Limb (tissue), 2 donors: ENCODE results near the gene ANKRD6.

Experiments
- DNase-seq, 2 donors: peaks; one replicate each; pipeline ENCODE4 v3.0.0-alpha.2; 2016; ENCODE audit errors: extremely low spot score in 2 of 2

Gene ANKRD6

DNA sequence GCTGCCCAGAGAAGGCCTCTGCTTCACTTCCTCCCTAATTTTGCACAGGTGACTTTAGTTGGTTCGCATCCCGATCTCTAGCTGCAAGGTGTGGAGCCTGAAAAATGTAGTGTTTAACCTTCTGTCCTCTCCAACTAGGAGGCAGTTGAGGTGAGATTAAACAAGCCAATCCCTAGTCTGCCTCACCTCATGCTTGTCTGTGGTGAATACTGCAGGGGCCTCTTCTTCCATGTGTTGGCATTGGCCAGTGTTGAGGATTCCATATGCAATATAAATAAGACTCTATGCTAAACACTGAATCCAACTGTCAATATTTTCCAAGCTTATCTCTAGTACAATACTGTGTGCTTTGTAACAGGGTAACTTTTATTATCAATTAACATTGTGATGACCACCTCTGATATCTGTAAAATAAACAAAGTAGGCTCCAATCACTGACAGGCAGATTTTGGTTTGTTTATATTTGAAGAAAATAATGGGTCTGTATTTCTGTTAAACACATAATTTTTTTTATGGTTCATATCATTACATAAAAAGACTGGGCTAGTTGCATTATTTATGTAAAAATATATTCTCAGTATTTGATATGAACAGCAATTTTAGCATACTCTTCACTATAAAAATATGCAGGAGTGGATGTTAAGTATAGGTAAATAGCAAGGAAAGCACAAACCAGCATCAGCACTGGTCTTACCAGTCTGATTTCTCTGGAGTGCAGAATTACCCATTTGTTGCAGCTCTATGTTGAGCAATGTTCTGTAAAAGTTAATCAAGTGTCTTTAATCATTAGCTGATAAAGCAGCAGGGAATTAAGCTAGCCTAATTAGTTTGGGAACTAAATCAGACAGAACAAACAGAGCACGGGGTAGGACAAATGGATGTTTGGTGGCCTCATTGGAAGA is 74.0 kb downstream of the ANKRD6 start:
- DNase-seq: no peak

DNA sequence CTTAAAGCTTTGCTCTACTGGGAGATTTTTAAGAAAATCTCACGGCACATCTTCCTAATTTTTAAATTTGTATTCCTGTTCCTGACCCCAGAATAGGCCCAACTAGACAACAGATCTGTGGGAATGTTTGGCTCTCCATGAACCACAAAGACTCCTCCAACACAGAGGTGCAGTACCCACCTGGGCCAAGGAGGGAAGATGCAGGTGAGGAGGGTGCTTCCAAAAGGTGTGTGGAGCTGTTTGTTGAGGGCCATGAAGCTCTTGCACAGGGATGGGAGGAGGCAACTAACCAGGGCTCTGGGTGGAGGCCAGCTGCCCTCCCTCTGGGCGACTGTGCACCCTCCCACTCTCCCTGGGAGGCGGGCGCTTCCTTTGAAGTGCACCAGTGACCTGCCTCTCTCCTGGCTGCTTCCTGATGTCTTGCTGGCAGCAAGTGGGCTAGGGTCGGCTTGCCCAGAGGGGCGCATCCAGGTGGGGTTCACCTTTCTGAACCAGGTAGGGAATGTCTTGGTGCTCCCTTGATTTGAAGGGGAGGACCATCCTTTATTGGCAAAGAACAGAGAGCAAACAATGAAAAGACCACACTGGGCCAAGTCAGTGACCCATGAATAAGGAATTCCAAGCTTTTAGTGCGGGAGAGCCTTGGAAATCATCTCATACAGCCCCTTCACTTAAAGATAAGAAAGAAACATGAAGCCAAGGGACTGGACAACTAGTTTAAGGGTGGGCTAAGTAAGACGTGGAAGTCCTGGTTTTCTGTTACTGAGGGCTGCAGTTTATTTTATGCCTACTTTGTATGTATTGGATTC is 76.0 kb downstream of the ANKRD6 start:
- no peak for DNase-seq

DNA sequence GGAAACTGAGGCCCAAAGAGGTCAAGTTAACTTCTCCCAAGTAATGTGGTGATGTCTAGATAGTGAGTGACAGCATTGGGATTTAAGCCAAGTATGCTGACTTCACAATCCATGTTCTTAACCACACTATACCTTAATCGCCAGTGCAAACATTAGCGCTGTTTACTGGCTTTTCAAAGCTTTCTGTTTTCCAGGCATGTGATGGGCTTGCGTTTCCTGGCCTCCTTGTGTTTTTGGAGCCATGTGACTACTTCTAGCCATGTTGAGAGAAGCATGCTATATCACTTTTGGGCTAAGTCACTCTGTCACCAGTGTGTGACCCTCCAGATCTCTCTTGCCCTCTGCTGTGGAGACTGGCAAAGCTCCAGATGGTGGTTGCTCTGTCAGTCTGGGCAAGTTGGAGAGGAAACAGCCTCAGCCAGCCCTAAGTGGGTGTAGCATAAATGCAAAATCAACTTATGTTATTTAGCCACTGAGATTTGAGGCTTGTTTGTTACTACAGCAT is 76.9 kb downstream of the ANKRD6 start:
- no peak for DNase-seq

DNA sequence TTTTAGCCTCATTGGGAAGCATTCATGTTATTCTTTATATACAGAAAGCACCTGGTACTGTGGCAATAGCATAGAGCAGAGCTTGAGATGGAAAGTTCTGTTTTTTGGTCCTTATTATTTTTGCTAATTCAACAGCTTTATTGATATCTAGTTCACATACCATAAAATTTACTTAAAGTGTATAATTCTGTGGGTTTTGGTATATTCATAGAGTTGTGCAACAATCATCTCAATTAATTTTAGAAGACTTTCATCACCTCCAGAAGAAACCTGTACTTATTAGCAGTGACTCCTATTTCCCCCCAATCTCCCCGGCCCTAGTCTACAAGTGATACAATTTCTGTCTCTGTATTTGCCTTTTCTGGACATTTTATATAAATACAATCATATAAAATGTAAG is 77.4 kb downstream of the ANKRD6 start:
- no peak for DNase-seq

DNA sequence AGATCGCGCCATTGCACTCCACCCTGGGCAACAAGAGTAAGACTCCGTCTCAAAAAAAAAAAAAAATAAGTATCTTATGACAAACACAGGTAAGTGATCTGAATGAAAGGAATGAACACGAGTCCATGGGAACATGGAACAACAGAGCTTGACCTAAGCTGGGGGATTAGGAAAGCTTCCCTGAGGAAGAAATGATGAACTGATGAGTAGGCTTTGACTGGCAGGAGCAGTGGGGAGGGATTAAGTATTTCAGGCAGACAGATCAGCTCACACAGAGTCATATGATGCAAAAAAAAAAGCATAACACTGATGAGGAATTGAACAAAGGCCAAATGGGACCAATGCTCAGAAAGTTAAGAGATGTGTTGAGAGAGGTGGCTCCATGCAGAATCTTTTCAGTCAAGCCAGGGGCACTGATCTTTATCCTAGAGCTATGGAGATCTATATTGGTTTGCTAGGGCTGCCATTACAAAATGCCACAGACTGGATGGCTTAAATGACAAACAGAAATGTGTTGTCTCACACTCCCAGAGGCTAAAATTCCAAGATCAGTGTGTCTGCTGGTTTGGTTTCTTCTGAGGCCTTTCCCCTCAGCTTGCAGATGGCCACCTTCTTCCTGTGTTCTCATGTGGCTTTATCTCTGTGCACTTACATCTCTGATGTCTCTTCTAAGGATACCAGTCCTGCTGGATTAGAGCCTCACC is 85.6 kb downstream of the ANKRD6 start:
- DNase-seq: no peak

DNA sequence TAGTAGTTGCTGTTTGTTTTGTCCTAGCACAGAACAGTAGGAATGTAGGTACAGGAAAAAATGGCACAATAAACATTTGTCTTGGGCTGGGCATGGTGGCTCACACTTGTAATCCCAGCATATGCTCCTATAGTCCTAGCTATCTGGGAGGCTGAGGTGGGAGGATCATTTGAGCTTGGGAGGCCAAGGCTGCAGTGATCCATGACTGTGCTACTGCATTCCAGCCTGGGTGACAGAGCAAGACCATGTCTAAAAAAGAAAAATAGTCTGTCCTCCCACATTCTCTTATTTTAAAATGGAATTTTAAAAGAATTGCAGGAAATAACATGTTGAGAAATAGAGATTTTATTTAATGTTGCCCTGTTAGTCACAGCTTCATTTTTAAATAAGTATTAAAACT is 87.8 kb downstream of the ANKRD6 start:
- DNase-seq: no peak

DNA sequence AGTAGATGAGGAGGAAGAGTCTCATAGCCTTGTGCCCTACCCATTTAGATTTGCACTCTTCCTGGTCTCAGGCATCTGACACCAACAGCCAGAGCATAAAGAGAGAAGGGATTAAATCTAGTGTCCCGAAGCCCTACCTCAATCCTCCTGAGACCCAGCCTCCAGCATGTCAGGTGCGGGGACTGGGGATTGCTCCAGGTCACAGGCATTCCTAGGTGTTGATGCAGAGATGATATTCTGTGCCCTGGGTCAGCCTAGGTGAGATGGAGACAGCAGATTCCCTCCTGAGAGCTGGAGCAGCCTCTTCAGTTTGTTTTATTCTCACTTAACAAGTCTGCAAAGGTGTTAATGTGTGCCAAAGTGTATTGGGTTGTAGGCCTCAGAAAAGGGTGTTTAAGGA is 89.8 kb downstream of the ANKRD6 start:
- no peak for DNase-seq

DNA sequence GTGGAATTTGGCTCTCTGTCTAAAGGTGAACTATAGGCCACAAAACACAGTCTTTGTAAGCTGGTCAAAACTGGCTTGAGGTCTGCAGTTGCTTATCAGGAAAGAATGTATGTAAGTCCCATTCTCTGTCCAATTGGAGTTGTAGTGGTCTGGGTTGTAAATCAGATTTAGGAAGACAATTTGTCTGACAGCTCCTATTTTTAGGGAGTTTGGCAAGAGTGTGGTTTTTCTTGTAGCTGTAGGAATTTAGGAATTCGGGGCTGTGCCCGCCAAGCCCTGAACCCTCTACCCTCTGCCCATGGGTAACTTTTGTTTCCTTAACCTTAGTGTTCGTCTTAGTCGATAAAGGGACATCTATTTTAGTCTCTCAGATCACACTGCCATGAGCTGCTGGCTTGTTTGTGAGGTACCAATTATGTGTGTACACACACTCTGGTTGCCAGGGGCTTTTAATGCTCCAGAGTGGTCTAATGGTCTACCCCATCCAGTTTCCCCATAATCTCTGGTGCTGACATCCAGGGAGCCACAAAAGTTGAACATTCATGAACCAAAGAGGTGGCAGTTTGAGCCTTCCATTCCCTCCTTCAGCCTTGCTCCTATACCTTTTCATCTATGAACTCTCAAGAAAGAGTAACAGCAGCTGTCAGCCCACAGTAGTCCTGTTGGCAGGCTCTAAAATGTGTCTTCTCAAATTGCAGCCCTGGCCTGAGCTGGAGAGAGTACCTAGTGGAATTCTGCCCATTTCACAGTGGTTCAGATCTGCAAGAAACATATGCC is 93.0 kb downstream of the ANKRD6 start:
- no peak for DNase-seq

DNA sequence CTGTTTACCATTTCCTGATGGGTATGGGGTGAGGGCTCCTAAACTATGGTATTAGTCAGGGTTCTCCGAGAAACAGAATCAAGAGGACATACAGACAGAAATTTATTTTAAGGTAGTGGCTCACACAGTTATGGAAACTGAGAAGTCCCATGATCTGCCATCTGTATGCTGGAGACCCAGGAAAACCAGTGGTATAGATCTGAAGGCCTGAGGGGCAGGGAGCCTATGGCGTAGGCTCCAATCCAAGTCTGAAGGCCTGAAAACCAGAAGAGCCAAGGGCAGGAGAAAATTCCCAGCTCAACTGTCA is 93.6 kb downstream of the ANKRD6 start:
- no peak for DNase-seq

DNA sequence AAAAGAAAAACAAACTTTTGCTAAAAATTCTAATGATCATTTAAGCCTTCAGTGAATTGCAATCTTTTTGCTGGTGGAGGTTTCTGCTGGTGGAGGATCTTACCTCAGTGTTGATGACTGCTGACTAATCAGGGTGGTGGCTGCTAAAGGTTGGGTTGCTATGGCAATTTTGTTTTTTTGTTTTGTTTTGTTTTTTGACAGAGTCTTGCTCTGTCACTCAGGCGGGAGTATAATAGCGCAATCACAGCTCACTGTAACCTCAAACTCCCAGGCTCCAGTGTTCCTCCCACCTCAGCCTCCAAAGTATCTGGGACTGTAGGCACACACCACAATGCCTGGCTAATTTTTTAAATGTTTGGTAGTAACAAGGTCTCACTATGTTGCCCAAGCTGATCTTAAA is 94.7 kb downstream of the ANKRD6 start:
- no peak for DNase-seq

DNA sequence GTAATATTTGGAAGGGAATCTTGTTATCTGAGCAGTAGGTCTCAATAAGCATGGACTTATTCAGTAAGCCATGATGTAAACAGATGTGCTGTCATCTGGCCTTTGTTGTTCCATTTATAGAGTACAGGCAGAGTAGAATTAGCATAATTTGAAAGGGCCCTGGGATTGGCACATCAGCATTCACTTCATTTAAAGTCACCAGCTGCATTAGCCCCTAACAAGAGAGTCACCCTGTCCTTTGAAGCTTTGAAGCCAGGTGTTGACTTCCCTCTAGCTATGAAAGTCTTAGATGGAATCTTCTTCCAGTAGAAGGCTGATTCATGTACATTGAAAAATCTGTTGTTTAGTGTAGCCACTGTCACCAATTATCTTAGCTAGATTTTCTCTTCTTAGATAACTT is 95.9 kb downstream of the ANKRD6 start:
- no peak for DNase-seq

DNA sequence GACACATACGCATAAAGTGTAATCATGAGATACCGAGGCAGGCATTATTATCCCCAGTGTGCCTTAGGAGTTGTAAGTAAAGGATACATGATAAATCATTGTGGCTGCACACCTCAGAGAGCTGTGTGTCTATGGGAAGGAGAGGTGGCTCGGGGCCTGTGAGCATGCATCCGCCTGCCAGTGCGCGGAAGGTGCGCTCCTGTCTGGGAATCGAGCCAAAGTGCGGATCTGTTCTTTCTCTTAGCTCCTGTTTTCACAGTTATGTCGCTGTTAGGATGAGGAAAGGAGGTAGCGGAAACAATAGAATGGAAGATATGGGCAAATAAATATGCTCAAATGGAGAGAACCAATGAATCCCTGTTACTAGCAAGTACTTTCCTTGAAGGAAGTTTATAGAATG is 98.0 kb downstream of the ANKRD6 start:
- no peak for DNase-seq

DNA sequence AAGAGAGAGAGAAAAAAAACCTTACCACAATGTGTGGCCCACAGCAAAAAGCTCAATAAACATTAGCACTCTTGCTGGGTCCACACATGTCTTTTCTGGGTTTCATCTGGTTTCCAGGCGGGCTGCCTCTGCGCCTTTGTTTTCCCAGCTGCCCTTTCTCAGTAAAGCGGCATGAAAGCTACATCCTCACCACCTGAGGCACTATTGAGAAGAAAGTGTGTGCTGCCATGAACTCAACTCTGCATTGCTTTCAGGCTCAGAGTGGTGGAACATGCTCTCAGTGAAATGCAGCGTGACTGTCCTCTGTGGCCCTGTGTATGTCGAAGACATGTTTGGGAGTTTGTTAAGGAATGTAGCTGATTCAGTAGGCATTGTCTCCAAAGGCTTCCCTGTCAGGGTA is 103.3 kb downstream of the ANKRD6 start:
- no peak for DNase-seq

DNA sequence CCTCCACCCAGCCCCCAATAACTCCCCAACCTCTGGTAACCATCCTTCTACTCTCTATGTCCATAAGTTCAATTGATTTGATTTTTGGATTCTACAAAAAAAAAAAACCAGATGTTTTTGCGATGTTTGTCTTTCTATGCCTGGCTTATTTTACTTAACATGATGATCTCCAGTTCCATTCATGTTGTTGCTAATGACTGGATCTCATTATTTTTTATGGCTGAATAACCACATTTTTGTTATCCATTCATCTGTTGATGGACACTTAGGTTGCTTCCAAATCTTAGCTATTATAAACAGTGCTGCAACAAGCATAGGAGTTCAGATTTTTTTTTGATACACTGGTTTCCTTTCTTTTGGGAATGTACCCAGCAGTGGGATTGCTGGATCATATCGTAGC is 106.8 kb downstream of the ANKRD6 start:
- DNase-seq: no peak

DNA sequence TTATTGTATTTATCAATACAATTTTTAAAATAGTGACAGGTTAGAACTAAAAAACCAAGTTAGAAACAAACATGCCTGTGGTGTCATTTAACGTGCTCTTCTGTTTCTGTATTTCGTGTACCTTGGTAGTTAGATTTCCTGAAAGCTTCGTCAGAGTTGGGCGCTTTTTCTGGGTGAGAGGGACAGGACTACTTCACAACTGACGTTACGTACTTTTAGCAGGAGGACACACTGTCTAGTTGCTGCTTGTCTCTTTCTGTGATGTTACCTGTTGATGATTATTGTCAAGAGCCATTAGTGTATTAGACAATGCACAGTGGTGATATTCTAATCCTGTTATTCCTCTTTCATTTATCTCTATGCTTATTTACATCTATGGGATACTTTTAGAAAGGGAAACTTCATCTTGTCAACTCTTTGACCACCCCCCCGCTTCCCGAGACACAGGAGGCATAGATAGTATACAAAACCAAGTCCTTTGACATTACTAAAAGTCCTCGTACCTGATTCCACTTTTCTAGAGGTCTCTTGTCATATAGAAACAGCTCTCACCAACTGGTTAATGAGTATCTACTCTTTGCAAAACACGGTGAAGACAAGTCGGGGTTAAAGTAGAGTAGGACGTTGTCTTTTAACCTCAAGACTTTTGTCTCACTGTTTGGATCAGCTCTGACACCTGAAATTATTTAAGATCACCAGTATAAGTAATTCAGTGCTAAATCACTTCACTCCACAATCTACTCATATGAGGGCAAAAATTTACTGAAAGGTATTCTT is 109.3 kb downstream of the ANKRD6 start:
- no peak for DNase-seq

DNA sequence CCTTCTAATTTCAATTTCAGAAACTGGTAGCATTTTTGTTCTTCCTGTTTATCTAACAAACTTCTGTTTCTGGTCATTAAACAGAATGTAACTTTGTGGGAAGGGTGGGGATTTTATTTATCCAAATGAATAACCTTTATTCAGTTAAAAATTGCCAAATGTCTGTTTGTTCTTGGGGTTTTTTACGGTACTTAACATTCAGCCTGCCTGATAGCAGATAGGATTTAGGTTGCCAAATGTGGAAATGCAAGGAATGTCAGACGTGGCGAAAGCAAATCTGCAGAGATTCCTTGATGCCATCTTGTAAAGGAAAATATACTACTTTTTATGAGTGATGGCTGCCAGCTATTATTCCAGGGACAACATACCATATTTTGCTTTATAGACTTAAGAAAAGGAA is 109.9 kb downstream of the ANKRD6 start:
- no peak for DNase-seq

DNA sequence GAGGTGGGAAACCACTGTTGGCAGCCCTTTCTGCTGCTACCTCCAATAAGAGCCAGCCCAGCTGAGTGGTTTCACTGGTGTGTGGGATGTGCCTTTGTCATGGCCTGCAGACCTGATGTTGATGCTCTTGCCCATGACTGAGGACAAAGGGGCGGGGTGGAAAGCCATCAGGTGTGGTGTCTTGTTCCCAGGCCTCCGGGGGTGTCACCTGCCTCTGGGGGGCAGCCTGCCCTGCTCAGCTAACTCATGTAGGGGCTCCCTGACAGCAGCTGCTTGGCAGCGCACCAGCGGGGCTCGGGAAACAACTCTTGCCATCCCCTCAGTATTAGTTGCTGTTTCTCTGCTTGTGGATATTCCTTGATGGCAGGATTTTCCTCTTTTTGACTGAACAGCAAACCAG is 114.3 kb downstream of the ANKRD6 start:
- no peak for DNase-seq

DNA sequence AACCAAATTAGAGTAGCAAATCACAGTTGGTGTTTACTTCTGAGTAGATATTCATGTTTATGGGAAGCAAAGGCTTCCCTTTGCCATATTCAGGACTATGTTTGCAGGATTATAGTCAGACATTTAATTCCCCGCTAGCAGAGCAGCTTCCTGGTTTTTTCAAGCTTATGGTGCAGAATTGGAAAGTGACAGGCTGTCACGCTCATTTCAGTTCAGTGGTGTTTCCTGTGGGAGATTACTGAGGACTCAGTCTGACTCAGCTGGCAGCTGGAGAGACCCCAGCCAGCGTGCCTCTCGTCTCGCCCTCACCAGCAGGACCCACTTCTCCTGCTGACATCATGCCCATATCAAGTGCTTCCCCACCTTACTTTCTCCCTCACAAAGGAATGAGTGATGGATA is 120.5 kb downstream of the ANKRD6 start:
- no peak for DNase-seq

DNA sequence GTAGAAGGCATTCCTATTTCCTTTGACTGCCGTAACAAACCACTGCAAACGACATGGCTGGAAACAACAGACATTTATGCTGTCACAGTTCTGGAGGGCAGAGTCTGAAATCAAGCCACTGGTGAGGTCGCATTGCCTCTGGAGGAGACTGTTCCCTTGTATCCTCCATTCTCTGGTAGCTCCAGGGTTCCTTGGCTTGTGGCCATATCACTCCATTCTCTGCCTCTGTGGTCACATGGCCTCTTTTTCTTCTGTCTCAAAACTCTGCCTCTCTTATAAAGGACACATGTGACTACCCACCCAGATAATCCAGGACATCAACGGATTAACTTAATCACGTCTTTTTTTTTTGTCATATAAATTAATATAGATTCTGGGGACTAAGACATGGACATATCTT is 121.2 kb downstream of the ANKRD6 start:
- DNase-seq: no peak

DNA sequence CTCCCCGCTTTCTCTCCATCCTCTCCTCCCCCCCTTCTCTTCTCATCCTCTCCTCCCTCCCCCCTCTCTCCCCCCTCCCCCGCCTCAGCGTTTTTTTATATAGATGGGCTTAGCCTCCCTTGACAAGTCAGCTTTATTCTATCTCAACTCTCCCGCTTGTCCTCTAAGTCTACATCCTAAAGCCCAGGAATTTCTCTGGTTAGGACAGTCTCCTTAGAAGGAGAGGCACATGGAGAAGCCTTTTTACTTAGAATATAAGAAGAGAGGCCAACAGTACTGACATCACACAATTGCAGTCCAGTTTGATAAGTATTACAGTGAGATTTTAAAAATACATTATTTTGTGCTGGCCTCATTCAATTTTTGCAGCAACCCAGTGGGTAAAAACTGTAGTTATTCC is 122.1 kb downstream of the ANKRD6 start:
- DNase-seq: no peak

DNA sequence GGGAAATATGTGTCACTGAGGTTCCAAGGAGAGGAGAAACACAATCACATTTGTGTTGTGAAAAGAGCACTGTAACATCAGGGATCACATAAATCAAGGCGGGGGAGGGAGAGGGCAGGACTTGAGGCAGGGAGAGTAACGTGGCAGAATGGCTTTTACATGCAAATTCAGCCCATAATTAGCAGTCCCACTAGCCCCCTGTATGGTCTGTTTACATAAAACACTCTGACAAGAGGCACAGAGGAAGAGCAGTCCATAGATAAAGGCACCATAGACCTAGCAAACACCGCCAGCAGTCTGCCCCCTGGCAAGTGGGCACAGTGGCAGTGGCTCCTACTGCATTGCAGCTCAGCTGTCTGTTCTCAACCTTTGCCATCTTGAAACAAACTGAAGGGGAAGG is 122.9 kb downstream of the ANKRD6 start:
- no peak for DNase-seq
